ENCODE results near the gene SLC38A5.

The SLC38A5 gene

GRCh38 chrX:48468247-48468671 lies 1.8 kb downstream of the SLC38A5 start:
- Histone ChIP-seq H3K36me3 (ENCODE audit: insufficient read depth, low read length) (peaks cover 10% of the 10 kb centered on the region; the same call in 1 of the 2 replicates), H3K27ac (ENCODE audit: low read depth, low read length) (no peak overlapping the region), H3K9ac (ENCODE audit: low read depth, low read length) (peak overlapping the region; percentile 64), H3K4me1 (ENCODE audit: insufficient read depth, low read length) (peaks cover 14% of the 10 kb centered on the region; the same call in 1 of the 2 replicates), H3K4me3 (ENCODE audit: low read length) (peak overlapping the region; percentile 72), H3K9me3 (ENCODE audit: insufficient read depth, low read depth, low read length) (no peaks in the 10 kb centered on the region), H3K27me3 (ENCODE audit: insufficient read depth, low read length) (no peaks in the 10 kb centered on the region)
- 3% methylated on average over 16 of the region's 18 CpGs for WGBS

GRCh38 chrX:48467281-48467761 lies 2.7 kb downstream of the SLC38A5 start:
- peaks cover 5% of the 10 kb centered on the region; the same call in 1 of the 2 replicates for H3K4me1 ChIP-seq (ENCODE audit: insufficient read depth, low read length)
- WGBS = 21% methylated on average over 10 of the region's 10 CpGs

GRCh38 chrX:48466696-48467095 lies 3.4 kb downstream of the SLC38A5 start:
- Histone ChIP-seq H3K9me3 (ENCODE audit: insufficient read depth, low read depth, low read length) (no peaks in the 10 kb centered on the region), H3K27ac (ENCODE audit: low read depth, low read length) (no peak overlapping the region), H3K4me3 (ENCODE audit: low read length) (no peak overlapping the region), H3K9ac (ENCODE audit: low read depth, low read length) (no peak overlapping the region), H3K27me3 (ENCODE audit: insufficient read depth, low read length) (no peaks in the 10 kb centered on the region), H3K36me3 (ENCODE audit: insufficient read depth, low read length) (peaks cover 19% of the 10 kb centered on the region), H3K4me1 (ENCODE audit: insufficient read depth, low read length) (peaks cover 2% of the 10 kb centered on the region; the same call in 1 of the 2 replicates)
- WGBS = 86% methylated on average over 10 of the region's 10 CpGs

More at GRCh38 chrX:48467281-48467761, 2.7 kb downstream of the SLC38A5 start:
- peak overlapping the region; percentile 52; the same call in 1 of the 2 replicates for H3K9ac ChIP-seq (ENCODE audit: low read depth, low read length)
- no peaks in the 10 kb centered on the region for H3K27me3 ChIP-seq (ENCODE audit: insufficient read depth, low read length)
- peak overlapping the region; percentile 72 for H3K4me3 ChIP-seq (ENCODE audit: low read length)
- peaks cover 16% of the 10 kb centered on the region for H3K36me3 ChIP-seq (ENCODE audit: insufficient read depth, low read length)
- H3K9me3 ChIP-seq (ENCODE audit: insufficient read depth, low read depth, low read length) = no peaks in the 10 kb centered on the region
- H3K27ac ChIP-seq (ENCODE audit: low read depth, low read length) = no peak overlapping the region

- Histone ChIP-seq H3K4me1 (ENCODE audit: insufficient read depth, low read length) (peaks cover 2% of the 10 kb centered on the region; the same call in 1 of the 2 replicates), H3K36me3 (ENCODE audit: insufficient read depth, low read length) (peaks cover 28% of the 10 kb centered on the region), H3K9me3 (ENCODE audit: insufficient read depth, low read depth, low read length) (no peaks in the 10 kb centered on the region), H3K27me3 (ENCODE audit: insufficient read depth, low read length) (no peaks in the 10 kb centered on the region), H3K4me3 (ENCODE audit: low read length) (no peak overlapping the region), H3K9ac (ENCODE audit: low read depth, low read length) (no peak overlapping the region), H3K27ac (ENCODE audit: low read depth, low read length) (no peak overlapping the region)
- WGBS = 93% methylated on average over 10 of the region's 10 CpGs
Measured at GRCh38 chrX:48465336-48465933, 4.6 kb downstream of the SLC38A5 start.

GRCh38 chrX:48461830-48462229 lies 8.2 kb downstream of the SLC38A5 start:
- peaks cover 32% of the 10 kb centered on the region for H3K36me3 ChIP-seq (ENCODE audit: insufficient read depth, low read length)
- H3K27ac ChIP-seq (ENCODE audit: low read depth, low read length) = no peak overlapping the region
- no peak overlapping the region for H3K9ac ChIP-seq (ENCODE audit: low read depth, low read length)
- H3K9me3 ChIP-seq (ENCODE audit: insufficient read depth, low read depth, low read length) = no peaks in the 10 kb centered on the region
- no peaks in the 10 kb centered on the region for H3K4me1 ChIP-seq (ENCODE audit: insufficient read depth, low read length)
- H3K4me3 ChIP-seq (ENCODE audit: low read length) = no peak overlapping the region
- no peaks in the 10 kb centered on the region for H3K27me3 ChIP-seq (ENCODE audit: insufficient read depth, low read length)
- WGBS = 96% methylated on average over 5 of the region's 6 CpGs

GRCh38 chrX:48460606-48461005 lies 9.5 kb downstream of the SLC38A5 start:
- H3K4me3 ChIP-seq (ENCODE audit: low read length) = no peak overlapping the region
- no peak overlapping the region for H3K27ac ChIP-seq (ENCODE audit: low read depth, low read length)
- H3K4me1 ChIP-seq (ENCODE audit: insufficient read depth, low read length) = no peaks in the 10 kb centered on the region
- peaks cover 30% of the 10 kb centered on the region for H3K36me3 ChIP-seq (ENCODE audit: insufficient read depth, low read length)
- H3K9ac ChIP-seq (ENCODE audit: low read depth, low read length) = no peak overlapping the region
- 95% methylated on average over 11 of the region's 11 CpGs for WGBS
- H3K9me3 ChIP-seq (ENCODE audit: insufficient read depth, low read depth, low read length) = no peaks in the 10 kb centered on the region
- H3K27me3 ChIP-seq (ENCODE audit: insufficient read depth, low read length) = no peaks in the 10 kb centered on the region

GRCh38 chrX:48460031-48460430 lies 10.0 kb downstream of the SLC38A5 start:
- no peak overlapping the region for H3K27ac ChIP-seq (ENCODE audit: low read depth, low read length)
- no peak overlapping the region for H3K4me3 ChIP-seq (ENCODE audit: low read length)
- no peaks in the 10 kb centered on the region for H3K9me3 ChIP-seq (ENCODE audit: insufficient read depth, low read depth, low read length)
- no peak overlapping the region for H3K9ac ChIP-seq (ENCODE audit: low read depth, low read length)
- no peaks in the 10 kb centered on the region for H3K4me1 ChIP-seq (ENCODE audit: insufficient read depth, low read length)
- WGBS = 93% methylated on average over 3 of the region's 3 CpGs
- H3K27me3 ChIP-seq (ENCODE audit: insufficient read depth, low read length) = no peaks in the 10 kb centered on the region
- peaks cover 24% of the 10 kb centered on the region for H3K36me3 ChIP-seq (ENCODE audit: insufficient read depth, low read length)

- Histone ChIP-seq H3K4me3 (ENCODE audit: low read length) (no peak overlapping the region), H3K36me3 (ENCODE audit: insufficient read depth, low read length) (peaks cover 22% of the 10 kb centered on the region), H3K9ac (ENCODE audit: low read depth, low read length) (no peak overlapping the region), H3K27me3 (ENCODE audit: insufficient read depth, low read length) (no peaks in the 10 kb centered on the region), H3K9me3 (ENCODE audit: insufficient read depth, low read depth, low read length) (no peaks in the 10 kb centered on the region), H3K4me1 (ENCODE audit: insufficient read depth, low read length) (no peaks in the 10 kb centered on the region), H3K27ac (ENCODE audit: low read depth, low read length) (no peak overlapping the region)
- WGBS = 95% methylated on average over 6 of the region's 6 CpGs
Measured at GRCh38 chrX:48459483-48459882, 10.6 kb downstream of the SLC38A5 start.

GRCh38 chrX:48458711-48459110 lies 11.3 kb downstream of the SLC38A5 start:
- Histone ChIP-seq H3K9ac (ENCODE audit: low read depth, low read length) (no peak overlapping the region), H3K27ac (ENCODE audit: low read depth, low read length) (no peak overlapping the region), H3K27me3 (ENCODE audit: insufficient read depth, low read length) (no peaks in the 10 kb centered on the region), H3K4me3 (ENCODE audit: low read length) (no peak overlapping the region), H3K36me3 (ENCODE audit: insufficient read depth, low read length) (peaks cover 22% of the 10 kb centered on the region), H3K9me3 (ENCODE audit: insufficient read depth, low read depth, low read length) (no peaks in the 10 kb centered on the region), H3K4me1 (ENCODE audit: insufficient read depth, low read length) (no peaks in the 10 kb centered on the region)
- 92% methylated on average over 6 of the region's 6 CpGs for WGBS

- Histone ChIP-seq H3K9me3 (ENCODE audit: insufficient read depth, low read depth, low read length) (no peaks in the 10 kb centered on the region), H3K4me3 (ENCODE audit: low read length) (no peak overlapping the region), H3K4me1 (ENCODE audit: insufficient read depth, low read length) (no peaks in the 10 kb centered on the region), H3K27ac (ENCODE audit: low read depth, low read length) (no peak overlapping the region), H3K9ac (ENCODE audit: low read depth, low read length) (no peak overlapping the region), H3K36me3 (ENCODE audit: insufficient read depth, low read length) (peaks cover 14% of the 10 kb centered on the region), H3K27me3 (ENCODE audit: insufficient read depth, low read length) (no peaks in the 10 kb centered on the region)
- 92% methylated on average over 4 of the region's 6 CpGs for WGBS
Measured at GRCh38 chrX:48456628-48457331, 13.3 kb downstream of the SLC38A5 start.

GRCh38 chrX:48451708-48452107 lies 18.4 kb downstream of the SLC38A5 start:
- no peaks in the 10 kb centered on the region for H3K36me3 ChIP-seq (ENCODE audit: insufficient read depth, low read length)
- no peaks in the 10 kb centered on the region for H3K27me3 ChIP-seq (ENCODE audit: insufficient read depth, low read length)
- H3K9me3 ChIP-seq (ENCODE audit: insufficient read depth, low read depth, low read length) = no peaks in the 10 kb centered on the region
- no peak overlapping the region for H3K27ac ChIP-seq (ENCODE audit: low read depth, low read length)
- no peak overlapping the region for H3K4me3 ChIP-seq (ENCODE audit: low read length)
- H3K9ac ChIP-seq (ENCODE audit: low read depth, low read length) = no peak overlapping the region
- 72% methylated on average over 4 of the region's 4 CpGs for WGBS
- no peaks in the 10 kb centered on the region for H3K4me1 ChIP-seq (ENCODE audit: insufficient read depth, low read length)

Data from HUES64 (cell line).